GM04503 (cell line): ENCODE measurements around the gene EXOC6B.
A peak's percentile ranks its signal among the peaks of the same experiment; 100 is the strongest.

Experiments used
- DNase-seq: peaks from one replicate; pipeline ENCODE4 v3.0.0-alpha.2; 2012; ENCODE audit warnings: low read depth

The EXOC6B gene

DNA sequence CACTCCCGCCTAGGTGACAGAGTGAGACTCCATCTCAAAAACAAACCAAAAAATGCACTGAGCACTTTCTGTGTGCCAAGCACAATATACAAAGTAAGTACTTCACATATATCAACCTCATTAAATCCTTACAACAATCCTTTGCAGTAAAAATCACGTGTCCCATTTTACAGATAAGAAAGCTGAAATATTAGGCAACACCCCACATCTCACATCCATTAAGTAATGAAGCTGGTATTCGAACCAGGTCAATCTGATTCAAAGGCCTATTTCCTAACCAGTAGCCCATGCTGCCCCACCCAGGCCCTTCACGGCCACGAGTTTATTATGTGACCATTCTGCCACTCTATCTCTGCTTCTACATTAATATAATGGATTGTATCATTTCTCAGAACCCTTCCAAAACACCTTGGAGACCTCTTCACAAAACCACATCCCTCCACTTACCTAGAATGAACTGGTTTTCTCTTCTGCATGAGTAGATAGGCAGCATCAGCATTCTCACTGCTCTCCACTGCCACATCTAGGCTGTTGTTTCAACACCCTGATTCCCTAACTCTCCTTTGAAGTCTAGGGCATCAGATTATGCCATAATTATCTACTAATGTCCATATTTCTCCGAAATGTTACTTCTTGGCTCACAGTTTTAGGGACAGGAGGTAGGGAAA is 3.1 kb upstream of the EXOC6B start:
- no peak for DNase-seq

DNA sequence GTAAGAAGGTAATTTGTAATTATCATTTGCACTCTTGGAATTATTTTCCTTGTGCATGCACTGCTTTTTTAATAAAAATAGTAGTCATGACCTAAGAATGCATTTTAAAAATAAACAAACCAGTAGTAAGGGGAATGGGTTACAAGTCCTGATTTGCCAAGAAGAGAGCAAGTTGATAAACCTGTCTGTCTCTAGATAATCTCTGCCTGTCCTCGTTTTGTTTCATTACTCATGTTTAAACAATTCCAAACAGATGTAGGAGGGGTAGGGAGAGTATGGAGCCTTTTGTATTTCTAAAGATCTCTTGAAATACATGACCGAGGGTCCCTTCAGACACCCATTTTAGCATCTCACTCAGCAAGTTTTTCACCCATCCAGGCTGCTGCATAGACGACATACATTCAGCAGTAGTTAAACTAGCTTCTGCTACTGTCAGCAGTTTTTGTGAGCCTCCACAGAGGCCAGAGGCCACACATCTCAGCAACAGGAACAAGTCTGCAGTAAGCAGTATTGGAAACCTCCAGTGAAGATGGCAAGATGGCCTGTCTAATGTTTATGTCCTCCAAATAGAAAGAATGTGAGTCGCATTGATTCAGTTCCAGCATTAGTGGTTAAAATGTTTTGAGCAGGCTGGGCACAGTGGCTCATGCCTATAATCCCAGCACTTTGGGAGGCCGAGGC is 2.3 kb upstream of the EXOC6B start:
- no peak for DNase-seq

DNA sequence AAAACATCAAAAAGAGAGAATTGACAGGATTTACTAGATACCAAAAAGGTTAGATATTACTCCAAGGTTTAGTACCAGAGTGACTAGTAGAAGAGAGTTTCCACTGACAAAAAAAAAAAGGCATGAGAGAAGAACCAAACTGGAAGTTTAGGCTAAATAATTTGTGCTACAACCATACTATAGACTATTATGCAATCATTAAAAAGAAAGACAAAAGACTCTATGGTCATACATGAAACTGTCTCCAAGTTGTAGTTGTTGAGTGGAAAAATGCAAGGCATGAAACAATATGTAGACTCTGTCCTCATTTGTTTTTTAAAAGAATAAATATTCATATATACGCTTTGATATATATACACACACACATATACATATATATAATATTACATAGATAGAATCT is 1.7 kb upstream of the EXOC6B start:
- no peak for DNase-seq

DNA sequence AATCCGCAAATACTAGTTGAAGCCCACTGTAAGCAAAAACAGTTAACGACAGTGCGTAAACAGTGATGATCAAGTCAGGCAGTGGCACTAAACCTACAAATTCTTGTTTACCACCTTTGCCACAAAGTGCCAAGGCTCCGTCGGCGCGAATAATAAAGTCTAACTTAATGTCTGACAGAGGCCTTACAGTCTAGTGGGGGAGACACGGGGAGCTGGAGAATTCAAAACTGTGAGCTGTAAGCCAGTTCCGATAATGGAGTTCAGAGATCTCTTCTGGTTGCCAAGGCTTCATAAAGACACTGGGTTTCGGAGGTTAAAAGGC is 284 bp upstream of the EXOC6B start:
- DNase-seq, result no peak

DNA sequence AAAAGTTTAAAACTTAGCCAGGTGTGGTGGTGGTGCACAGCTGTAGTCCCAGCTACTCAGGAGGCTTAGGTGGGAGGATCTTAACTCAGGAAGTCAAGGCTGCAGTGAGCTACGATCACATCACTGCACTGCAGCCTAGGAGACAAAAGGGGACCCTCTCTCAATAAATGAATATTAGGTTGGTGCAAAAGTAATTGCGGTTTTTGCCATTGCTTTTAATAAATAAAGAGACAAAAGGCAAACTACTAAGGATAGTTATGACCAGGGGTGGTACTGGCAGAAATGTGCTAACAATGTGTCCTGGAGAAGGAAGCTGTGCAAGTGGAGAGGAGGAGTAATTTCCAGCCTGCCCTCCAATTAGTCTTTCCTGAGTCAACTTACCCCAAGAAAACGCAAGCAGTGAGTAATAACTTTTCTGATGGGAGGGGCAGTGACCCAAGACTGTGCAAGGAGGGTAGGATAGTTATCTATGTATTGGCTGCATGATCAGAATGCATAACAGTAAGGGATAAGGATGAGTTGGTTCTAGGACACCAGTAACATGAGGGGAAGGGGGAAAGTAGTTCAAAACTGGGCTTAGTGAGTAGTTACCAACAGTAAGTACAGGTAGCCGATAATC is 1.5 kb downstream of the EXOC6B start:
- DNase-seq, result no peak

DNA sequence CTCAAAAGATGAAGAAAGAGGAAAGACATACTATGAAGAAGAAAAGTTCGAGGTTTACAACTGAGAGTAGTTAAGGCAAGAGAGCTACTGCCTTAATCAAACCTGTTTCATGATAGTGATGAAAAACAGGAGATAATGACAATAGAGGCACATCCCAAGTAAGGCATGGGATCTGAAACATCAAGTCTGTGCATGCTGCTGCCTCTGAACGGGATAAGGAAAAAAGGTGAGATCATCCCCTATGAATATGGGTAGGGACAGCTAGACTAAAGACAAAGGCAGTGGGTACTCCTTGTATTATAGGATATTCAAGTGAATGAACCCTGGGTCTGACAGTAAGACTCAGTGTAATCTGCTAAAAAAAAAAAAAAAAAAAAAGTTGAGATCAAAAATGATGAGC is 3.0 kb downstream of the EXOC6B start:
- no peak for DNase-seq

DNA sequence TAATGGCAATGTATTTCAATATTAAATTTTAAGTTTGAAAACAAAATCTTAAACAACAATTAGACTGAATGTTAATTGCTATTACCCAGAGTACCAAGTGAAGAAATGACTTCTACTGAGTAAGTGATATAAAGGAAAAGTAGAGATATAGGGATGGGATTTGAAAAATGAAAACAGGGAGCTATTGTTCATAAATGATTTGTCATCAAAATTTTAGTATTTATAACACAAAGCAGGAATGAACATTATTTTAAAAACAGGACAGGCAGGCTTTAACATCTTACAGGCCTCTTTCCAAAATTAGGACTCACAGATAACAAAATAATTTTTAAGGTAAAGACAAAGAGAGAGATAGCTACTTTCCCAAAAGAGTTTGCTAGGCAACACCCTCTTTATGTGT is 3.9 kb downstream of the EXOC6B start:
- no peak for DNase-seq

DNA sequence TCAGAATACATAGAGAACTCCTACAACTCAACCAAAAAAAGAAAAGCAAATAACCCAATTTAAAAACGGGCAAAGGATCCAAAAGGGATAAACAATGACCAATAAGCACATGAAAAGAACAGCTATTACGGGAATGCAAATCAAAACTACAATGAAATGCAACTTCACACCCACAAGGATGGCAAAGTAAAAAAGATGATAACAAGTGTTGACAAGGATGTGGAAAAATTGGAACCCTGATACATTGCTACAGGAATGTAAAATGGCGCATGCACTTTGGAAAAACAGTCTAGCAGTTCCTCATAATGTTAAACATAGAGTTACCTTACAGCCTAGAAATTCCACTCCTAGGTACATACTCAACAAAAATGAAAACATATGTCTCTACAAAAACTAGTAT is 4.7 kb downstream of the EXOC6B start:
- no peak for DNase-seq

DNA sequence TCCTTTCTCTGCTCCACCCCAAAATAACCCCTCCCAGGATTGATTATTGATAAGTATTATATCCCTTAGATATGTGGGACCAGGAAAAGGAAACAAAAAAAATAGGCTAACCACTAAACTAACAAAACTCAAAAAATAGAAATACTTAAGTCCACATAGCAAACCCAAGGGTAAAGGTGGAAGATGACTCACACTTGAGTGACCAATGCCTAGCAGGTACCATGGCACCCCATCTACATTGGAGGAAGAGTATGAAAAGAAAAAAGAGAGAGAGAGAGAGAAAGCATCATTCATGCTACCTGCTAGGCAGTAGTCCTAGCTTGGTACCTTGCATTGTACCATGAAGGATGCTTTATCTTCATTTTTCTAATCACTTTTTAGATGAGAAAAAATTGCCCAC is 6.3 kb downstream of the EXOC6B start:
- no peak for DNase-seq

DNA sequence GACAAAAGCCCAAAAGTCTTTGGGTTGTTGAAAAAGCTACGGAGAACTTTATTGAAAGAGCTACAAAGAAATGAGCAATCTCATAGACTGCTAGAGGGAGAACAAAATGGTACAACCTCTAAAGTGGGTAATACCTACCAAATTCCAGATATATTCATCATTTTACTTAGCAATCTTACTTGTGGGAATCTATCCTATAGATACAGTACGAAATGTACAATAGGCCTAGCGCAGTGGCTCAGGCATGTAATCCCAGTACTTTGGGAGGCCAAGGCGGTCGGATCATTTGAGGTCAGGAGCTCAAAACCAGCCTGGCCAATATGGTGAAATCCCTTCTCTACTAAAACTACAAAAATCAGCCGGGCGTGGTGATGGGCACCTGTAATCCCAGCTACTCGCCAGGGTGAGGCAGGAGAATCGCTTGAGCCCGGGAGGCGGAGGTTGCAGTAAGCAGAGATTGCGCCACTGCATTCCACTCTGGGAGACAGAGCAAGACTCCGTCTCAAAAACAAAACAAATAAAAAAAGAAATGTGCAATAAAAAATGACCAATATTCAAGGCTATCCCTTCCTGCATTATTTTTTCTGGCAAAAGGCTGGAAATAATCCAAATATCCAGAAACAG is 10.1 kb downstream of the EXOC6B start:
- no peak for DNase-seq

DNA sequence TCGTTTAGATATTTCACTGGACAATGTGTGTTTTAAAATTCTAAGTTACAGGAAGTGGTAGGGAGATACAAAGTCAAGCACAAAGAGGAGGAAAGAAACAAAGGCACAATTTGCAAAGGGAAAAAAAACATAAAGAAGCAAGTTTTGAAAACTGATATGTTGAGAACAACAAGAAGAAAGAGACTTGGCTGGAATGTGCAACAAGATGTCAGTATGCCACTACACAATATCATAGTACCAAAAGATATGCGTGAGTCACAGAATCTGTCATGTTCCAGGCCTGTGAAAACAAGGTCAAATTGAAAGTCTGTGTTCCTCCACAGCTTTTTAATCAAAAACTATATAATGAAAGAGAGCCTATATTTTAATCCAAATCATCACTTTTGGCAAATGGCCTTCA is 12.0 kb downstream of the EXOC6B start:
- no peak for DNase-seq

DNA sequence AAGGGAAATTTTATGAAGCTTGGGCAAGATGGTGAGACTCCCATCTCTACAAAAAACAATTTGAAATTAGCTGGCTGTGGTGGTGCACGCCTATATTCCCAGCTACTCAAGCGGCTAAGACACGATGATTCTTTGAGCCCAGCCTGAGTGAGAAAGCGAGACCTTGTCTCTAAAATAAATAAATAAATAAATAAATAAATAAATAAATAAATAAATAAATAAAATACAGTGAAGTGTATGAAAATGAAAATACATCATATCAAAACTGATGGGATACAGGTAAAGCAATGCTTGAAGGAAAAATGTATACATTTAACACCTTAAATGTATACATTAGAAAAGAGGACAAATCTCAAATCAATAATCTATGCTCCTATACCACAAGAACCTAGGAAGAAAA is 15.7 kb downstream of the EXOC6B start:
- DNase-seq, result no peak

DNA sequence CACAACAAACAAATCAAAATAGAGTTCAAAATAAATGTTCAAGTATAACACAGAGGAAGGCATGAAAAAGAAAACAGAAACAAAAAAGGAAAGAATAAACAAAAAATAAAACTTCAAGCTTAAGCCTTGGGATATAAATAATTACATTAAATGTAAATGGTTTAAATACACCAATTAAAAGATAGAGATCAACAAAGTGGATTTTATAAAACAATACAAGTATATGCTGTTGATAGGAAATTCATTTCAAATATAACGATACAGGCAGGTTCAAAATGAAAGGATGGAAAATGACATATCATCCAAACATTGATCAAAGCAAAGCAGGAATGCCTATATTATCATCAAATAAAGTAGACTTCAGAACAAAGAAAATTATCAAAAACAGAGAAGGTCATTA is 16.7 kb downstream of the EXOC6B start:
- no peak for DNase-seq

DNA sequence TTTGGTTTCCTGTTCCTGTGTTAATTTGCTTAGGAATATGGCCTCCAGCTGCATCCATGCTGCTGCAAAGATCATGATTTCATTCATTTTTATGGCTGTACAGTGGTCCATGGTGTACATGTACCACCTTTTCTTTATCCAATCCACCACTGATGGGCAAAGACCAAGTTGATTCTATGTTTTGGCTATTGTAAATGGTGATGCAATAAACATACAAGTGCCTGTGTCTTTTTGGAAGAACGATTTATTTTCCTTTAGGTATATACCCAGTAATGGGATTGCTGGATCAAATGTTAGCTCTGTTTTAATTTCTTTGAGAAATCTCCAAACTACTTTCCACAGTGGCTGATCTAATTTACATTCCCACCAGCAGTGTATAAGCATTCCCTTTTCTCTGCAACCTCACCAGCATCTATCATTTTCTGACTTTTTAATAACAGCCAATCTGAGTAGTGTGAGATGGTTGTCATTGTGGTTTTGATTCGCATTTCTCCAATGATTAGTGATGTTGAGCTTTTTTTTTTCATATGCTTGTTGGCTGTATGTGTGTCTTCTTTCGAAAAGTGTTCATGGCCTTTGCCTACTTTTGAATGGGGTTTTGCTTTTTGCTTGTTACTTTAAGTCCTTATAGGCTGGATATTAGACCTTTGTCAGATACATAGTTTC is 19.4 kb downstream of the EXOC6B start:
- no peak for DNase-seq

DNA sequence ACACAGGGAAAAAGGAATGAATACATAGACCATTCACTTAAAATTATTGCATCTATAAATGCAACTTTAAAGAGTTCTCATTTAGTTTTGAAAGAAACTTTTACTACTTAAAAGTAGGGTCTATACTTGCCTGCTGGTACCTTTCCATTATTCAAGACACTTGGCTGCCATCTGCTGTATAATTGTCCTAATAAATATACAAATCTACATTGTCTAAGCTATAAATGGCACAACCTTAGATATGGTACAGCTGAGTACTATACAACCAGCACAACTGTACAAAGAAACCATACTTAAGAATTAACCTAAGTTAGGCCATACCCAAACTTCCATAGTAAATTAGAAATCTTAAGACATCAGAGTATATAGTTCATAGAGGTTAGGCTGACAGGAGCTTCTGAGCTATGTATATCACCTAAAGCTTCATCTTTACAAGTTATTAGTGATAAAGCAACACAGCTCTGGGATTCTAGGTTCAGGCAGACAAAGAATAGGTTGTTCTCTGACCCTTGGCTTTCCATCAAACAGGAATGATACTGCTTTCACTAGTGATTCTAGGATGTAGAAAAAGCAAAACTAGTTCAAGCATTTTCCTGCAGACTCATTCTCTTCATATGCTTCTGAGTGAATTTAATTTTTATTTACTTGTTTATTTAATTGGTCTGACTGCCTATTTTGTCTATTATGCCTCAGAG is 22.1 kb downstream of the EXOC6B start:
- DNase-seq, result no peak

DNA sequence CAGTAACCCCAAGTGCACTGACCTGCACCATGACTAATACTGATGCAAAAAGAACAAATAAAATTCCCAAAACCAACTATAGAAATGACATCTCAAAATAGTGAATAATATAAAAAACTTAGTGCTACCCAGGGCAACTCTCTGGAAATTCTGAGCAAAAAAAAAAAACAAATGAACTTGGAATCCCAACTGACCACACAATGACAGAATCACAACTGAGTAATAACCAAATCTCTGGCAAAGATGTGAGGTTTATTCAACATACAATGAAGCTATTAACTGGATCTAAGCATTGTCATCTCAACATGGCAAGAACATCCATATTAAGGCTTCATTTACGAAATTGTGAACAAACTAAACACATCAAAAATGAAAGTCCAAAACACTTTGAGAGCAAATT is 22.7 kb downstream of the EXOC6B start:
- no peak for DNase-seq

DNA sequence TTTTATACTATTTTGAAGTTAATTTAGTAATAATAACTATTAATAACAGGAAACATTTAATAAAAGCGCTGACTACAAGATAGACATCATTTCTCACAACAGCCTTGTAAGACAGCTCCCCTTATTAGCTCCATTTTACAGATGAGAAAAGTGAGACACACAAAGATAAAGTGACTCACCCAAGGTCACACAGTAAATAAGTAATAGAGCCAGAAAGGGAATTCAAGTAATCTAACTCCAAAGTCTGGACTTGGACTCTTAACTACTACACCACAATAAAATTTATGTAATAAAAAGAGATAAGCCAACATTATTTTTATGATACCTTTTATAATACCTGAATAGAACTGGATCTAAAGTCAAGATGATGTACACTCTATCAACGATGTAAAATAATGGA is 25.3 kb downstream of the EXOC6B start:
- no peak for DNase-seq

DNA sequence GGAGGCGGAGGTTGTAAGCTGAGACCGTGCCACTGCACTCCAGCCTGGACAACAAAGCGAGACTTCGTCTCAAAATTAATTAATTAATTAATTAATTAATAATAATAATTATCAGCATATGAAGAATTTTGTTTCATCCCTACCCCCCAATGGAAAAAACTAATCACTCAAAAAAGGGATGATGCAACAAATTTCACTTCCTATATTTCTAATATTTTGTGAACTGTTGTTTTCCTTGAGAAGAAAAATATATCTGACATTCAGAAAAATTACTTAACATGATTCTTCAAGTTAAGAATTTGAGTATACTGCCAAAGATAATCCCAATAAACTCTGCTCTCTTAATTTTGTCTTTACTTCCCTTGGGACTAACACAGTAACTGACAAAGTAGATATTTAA is 28.1 kb downstream of the EXOC6B start:
- DNase-seq, result no peak

DNA sequence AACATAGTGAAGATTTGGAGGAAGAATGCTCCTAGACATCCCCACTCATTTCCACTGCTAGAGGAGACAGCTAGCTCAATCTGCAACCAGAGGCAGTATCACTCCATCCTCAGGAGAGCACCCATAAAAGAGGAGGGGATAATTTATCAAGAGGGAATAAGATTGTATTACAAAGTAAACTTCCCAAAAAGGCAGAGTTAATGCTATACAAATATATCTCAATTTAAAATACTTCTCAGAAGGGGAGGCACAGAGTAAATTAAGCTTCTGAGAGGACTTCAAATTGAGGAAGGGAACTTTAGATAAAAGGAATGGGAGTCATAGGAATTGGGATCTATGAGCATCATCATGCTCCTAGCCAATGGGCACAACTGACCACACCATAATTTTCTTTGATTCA is 29.1 kb downstream of the EXOC6B start:
- DNase-seq, result no peak

DNA sequence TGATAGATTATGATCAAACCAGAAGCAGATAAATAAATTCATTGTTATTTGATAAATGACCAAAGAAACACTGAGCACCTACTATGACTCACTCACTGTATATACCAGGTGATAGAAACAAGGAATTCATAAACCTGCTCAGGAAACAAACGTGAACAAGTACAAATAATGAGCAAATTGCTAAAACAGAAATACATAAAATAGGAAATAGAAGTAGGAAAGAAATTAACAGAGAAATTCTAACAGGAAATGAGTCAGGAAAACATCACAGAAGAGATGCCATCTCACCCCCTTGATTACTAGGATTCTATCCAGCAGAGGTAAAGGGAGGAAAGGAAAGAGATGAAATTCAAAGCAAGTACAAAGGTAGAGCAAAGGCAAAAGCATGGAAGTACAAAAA is 31.3 kb downstream of the EXOC6B start:
- DNase-seq, result no peak

DNA sequence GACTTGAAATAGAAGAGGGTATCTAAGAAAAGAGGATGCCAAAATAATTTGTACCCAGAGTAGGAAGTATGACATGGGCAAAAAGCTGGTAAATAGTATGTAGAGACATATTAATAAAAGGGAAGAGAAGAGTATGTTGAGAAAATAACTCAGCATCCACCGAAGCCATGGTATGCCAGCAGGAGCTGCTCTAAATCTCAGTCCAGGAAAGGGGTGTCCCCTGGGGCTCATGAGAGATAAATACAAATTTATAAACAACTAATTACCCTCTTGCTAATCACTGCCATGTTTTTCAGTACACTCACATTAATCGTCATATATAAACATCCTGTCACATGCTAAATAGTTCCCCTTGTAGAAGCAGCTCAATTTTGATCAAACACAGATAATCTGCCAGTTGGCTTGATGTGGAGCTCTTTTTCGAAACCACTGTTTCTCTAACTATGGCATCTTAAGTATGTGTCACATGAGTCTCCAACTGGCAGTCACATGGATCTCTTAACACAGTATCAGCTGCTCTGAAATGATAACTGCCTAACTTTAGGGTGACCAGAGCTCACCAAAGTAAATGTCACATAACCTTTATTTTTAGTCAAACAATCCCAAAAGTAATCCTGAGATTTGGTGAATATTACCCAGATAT is 31.9 kb downstream of the EXOC6B start:
- DNase-seq, result peak; percentile 42

DNA sequence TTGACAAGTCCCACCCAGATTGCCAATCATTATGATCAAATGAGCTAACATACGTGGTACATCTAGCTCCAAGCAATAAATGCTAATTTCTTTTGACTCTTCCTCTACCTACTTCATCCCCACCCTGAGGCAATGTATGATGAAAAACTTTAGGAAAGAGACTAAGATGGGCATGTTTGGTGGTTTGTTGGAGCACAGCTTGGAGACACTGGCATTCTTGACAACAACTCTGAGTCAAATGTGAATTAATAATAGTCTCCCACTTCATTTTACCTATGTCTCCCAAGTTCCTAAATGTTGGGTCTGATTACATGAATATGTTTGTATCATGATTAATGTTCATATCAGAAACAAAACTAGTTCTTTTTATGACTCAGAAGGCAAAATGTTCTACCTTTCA is 36.6 kb downstream of the EXOC6B start:
- no peak for DNase-seq
